Measurements from ENCODE around the gene PLCB1. TPM values are rescaled to one million over a fixed set of nuclear protein-coding genes. Genes with fewer than 3 reads are reported as not detected.

The PLCB1 gene
- total and polyA plus RNA-seq, 10 of the 15 experiments (the other 5 are each of a cell fraction or from before 2014, with no cell fraction given) = 0.05 to 5.3 (median 0.17) TPM; not detected in 1

GRCh38 chr20:8740265-8740664 is 608.2 kb downstream of the PLCB1 start (continued):
- TF ChIP-seq HDAC2 (IDR thresholded peaks at IDR 0.05) (no peak), CUX1 (IDR thresholded peaks at IDR 0.05; ENCODE audit: insufficient replicate concordance, low read depth, low read length) (no peak), SIX5 (IDR thresholded peaks at IDR 0.05; ENCODE audit: low read depth, low read length, severe bottlenecking) (no peak), CBFB (IDR thresholded peaks at IDR 0.05; ENCODE audit: low read depth) (no peak), ATF2 (IDR thresholded peaks at IDR 0.05; ENCODE audit: low read length) (peak; percentile 60; the same call in 1 of the 2 replicates), CEBPB (IDR thresholded peaks at IDR 0.05; ENCODE audit: borderline replicate concordance in 1 of 2, low read depth in 2 of 2, low read length in 2 of 2) (no peak), MLLT1 (IDR thresholded peaks at IDR 0.05) (no peak), ZBTB11 (CRISPR knock-in tag; IDR thresholded peaks at IDR 0.05) (no peak), REST (IDR thresholded peaks at IDR 0.05; ENCODE audit: low read depth, low read length) (no peak), TCF7 (IDR thresholded peaks at IDR 0.05; ENCODE audit: borderline replicate concordance) (no peak), HDAC6 (IDR thresholded peaks at IDR 0.05; ENCODE audit: unreplicated experiment) (no peak), IRF5 (IDR thresholded peaks at IDR 0.05; ENCODE audit: borderline replicate concordance) (no peak)
